Measurements from ENCODE around the gene CHCHD10. TPM values are rescaled to one million over a fixed set of nuclear protein-coding genes. Genes with fewer than 3 reads are reported as not detected.

CHCHD10 gene
- total RNA-seq, 1 experiment from 2014 or later = 43.5 TPM

- intact Hi-C loops (cut with micrococcal nuclease; ENCODE audit: unreplicated experiment) = no loop called here
- no peaks in the 10 kb centered on the region for H3K27me3 ChIP-seq (ENCODE audit: insufficient read depth, low read depth)
- H2AFZ ChIP-seq = no peak overlapping the region
- no peaks in the 10 kb centered on the region for H3K9me2 ChIP-seq (ENCODE audit: insufficient read depth)
- DNase-seq = no peak
- 0 out of 2 replicates have a peak, but pooled peaks cover 6% of the 10 kb centered on the region for H3K36me3 ChIP-seq (ENCODE audit: low read depth)
- CTCF ChIA-PET = no interaction called here
- no peaks in the 10 kb centered on the region for H4K20me1 ChIP-seq (ENCODE audit: insufficient read depth)
- no TSS peak for BruUV-seq (replicated peaks)
- H3K4me2 ChIP-seq = no peak overlapping the region
- POLR2A ChIA-PET (ENCODE audit: unreplicated experiment) = no interaction called here
- H3K27ac ChIP-seq = no peak overlapping the region
- H3K4me3 ChIP-seq = no peak overlapping the region
- no peaks in the 10 kb centered on the region for H3K9me3 ChIP-seq (ENCODE audit: insufficient read depth, low read depth)
- H3K4me1 ChIP-seq (replicated peaks; ENCODE audit: insufficient read depth) = no peaks in the 10 kb centered on the region
- TF ChIP-seq, protein P1, sequence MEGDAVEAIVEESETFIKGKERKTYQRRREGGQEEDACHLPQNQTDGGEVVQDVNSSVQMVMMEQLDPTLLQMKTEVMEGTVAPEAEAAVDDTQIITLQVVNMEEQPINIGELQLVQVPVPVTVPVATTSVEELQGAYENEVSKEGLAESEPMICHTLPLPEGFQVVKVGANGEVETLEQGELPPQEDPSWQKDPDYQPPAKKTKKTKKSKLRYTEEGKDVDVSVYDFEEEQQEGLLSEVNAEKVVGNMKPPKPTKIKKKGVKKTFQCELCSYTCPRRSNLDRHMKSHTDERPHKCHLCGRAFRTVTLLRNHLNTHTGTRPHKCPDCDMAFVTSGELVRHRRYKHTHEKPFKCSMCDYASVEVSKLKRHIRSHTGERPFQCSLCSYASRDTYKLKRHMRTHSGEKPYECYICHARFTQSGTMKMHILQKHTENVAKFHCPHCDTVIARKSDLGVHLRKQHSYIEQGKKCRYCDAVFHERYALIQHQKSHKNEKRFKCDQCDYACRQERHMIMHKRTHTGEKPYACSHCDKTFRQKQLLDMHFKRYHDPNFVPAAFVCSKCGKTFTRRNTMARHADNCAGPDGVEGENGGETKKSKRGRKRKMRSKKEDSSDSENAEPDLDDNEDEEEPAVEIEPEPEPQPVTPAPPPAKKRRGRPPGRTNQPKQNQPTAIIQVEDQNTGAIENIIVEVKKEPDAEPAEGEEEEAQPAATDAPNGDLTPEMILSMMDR (conservative IDR thresholded peaks at IDR 0.05) = no peak
- no peak for TF ChIP-seq EZH2 (IDR thresholded peaks at IDR 0.05; ENCODE audit: low read depth)
- H3F3A ChIP-seq (ENCODE audit: insufficient read depth, low read depth) = no peaks in the 10 kb centered on the region
- no peaks in the 10 kb centered on the region for H3K79me2 ChIP-seq (ENCODE audit: low read depth)
Measured at GRCh38 chr22:23804781-23805291, 37.1 kb upstream of the CHCHD10 start.

DNA sequence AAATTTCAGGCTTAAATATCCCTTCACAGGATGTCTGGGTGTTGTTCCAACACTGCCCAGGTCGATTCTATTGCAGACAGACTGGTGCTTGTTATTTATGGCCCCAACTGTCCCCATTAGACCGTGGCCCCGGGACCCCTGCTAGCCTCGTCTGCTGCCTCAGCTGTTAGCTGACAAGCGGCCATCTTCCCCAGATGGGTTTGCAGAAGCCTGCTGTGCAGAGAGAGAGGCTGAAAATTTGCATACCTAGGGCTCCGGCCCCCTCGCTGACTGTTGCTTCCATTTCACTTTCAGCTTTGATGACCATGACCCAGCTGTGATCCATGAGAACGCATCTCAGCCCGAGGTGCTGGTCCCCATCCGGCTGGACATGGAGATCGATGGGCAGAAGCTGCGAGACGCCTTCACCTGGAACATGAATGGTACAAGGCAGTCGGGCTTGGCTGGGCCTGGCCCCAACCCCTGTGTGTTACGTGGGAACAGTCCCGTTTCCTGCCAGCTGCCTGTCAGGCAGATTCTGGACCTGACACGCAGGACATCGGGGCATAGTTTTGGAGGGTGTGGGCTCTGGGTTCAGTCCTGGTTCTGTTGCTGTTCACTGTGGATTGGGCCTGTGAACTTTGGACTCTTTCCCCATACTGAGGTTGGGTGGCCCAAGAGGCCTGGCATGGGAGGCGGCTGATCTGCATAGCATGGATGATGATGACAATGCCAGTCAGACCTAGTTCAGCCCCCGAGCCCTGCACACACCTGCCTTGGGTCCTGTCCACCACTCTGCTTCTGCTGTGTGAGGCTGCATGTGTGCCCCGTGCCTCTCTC is 35.4 kb upstream of the CHCHD10 start:
- intact Hi-C loops (cut with micrococcal nuclease; ENCODE audit: unreplicated experiment) = no loop called here
- BruUV-seq (replicated peaks) = no TSS peak
- no peaks in the 10 kb centered on the region for H3F3A ChIP-seq (ENCODE audit: insufficient read depth, low read depth)
- H3K9me2 ChIP-seq (ENCODE audit: insufficient read depth) = no peaks in the 10 kb centered on the region
- 0 out of 2 replicates have a peak, but pooled peaks cover 6% of the 10 kb centered on the region for H3K36me3 ChIP-seq (ENCODE audit: low read depth)
- no peak for TF ChIP-seq EZH2 (IDR thresholded peaks at IDR 0.05; ENCODE audit: low read depth)
- TF ChIP-seq, protein P1 (conservative IDR thresholded peaks at IDR 0.05) = no peak
- POLR2A ChIA-PET (ENCODE audit: unreplicated experiment) = no interaction called here
- no peaks in the 10 kb centered on the region for H3K79me2 ChIP-seq (ENCODE audit: low read depth)
- H4K20me1 ChIP-seq (ENCODE audit: insufficient read depth) = no peaks in the 10 kb centered on the region
- H3K27me3 ChIP-seq (ENCODE audit: insufficient read depth, low read depth) = no peaks in the 10 kb centered on the region
- H3K27ac ChIP-seq = no peak overlapping the region
- no peak overlapping the region for H3K4me2 ChIP-seq
- DNase-seq = no peak
- H2AFZ ChIP-seq = no peak overlapping the region
- no peaks in the 10 kb centered on the region for H3K4me1 ChIP-seq (replicated peaks; ENCODE audit: insufficient read depth)
- no peaks in the 10 kb centered on the region for H3K9me3 ChIP-seq (ENCODE audit: insufficient read depth, low read depth)
- no peak overlapping the region for H3K4me3 ChIP-seq
- CTCF ChIA-PET = no interaction called here

GRCh38 chr22:23801886-23802377 is 34.2 kb upstream of the CHCHD10 start:
- ChIA-PET POLR2A (ENCODE audit: unreplicated experiment) (no interaction called here), CTCF (no interaction called here)
- DNase-seq = no peak
- H3K4me3 ChIP-seq = no peak overlapping the region
- H3K4me1 ChIP-seq (replicated peaks; ENCODE audit: insufficient read depth) = no peaks in the 10 kb centered on the region
- intact Hi-C loops (cut with micrococcal nuclease; ENCODE audit: unreplicated experiment) = no loop called here
- no peaks in the 10 kb centered on the region for H3F3A ChIP-seq (ENCODE audit: insufficient read depth, low read depth)
- no peaks in the 10 kb centered on the region for H3K9me2 ChIP-seq (ENCODE audit: insufficient read depth)
- no TSS peak for BruUV-seq (replicated peaks)
- no peak overlapping the region for H3K4me2 ChIP-seq
- no peak for TF ChIP-seq EZH2 (IDR thresholded peaks at IDR 0.05; ENCODE audit: low read depth)
- H3K79me2 ChIP-seq (ENCODE audit: low read depth) = no peaks in the 10 kb centered on the region
- H3K36me3 ChIP-seq (ENCODE audit: low read depth) = 0 out of 2 replicates have a peak, but pooled peaks cover 6% of the 10 kb centered on the region
- no peaks in the 10 kb centered on the region for H3K27me3 ChIP-seq (ENCODE audit: insufficient read depth, low read depth)
- H2AFZ ChIP-seq = no peak overlapping the region
- H3K27ac ChIP-seq = no peak overlapping the region
- H3K9me3 ChIP-seq (ENCODE audit: insufficient read depth, low read depth) = no peaks in the 10 kb centered on the region
- H4K20me1 ChIP-seq (ENCODE audit: insufficient read depth) = no peaks in the 10 kb centered on the region

All from PC-9 (cell line).